ES-I3 (cell line): ENCODE results near the gene NTRK3.

Experiments used
- H3K36me3 ChIP-seq: 2 replicates; pipeline ENCODE4 v1.6.1; 2013; ENCODE audit warnings: mild to moderate bottlenecking, low read length, control low read depth, moderate library complexity; ENCODE audit not compliant: insufficient read depth
- H3K4me1 ChIP-seq: 2 replicates; pipeline ENCODE4 v1.6.1; 2013; ENCODE audit warnings: mild to moderate bottlenecking, control low read depth, low read length; ENCODE audit not compliant: insufficient read depth
- H3K9ac ChIP-seq: 2 replicates; pipeline ENCODE4 v1.6.1; 2013; ENCODE audit warnings: low read depth, mild to moderate bottlenecking, low read length, moderate library complexity
- H3K9me3 ChIP-seq: 2 replicates; pipeline ENCODE4 v1.6.1; 2013; ENCODE audit warnings: mild to moderate bottlenecking, low read length, moderate library complexity; ENCODE audit not compliant: control insufficient read depth, insufficient read depth

NTRK3 gene

DNA sequence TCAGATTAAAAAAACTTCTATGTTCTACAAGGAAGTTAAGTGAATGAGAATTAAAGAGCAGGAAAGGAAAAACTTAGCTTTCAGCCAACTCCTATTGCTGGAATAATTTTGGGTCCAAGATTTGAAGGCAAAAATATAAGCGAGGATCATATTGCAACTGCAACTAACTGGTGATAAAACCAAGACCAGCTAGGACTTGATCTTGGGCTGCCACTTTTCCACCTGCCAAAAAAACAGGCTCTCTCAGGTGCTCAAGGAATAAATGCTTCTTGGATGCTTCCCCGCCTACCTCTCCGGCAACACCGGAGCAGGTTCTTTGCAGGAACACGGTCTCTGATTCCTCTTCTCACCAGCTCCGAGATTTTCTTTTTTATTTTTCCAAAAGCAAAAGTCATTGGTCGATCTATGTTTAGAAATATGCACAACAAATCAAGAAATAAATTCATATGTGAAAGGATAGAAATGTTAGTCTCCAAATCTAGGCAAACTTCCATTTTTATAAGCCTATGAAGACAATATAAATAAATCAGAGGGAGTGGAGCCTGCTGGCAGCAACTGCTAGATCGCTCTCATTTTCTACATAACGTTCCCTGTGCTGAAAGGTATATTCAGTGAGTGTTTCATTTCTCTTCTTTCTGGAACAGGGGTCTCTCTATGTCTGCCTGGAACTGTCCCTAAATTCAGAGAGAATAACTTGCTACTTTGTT lies 241.9 kb downstream of the NTRK3 start:
- no peaks in the 10 kb centered on the region for H3K9me3 ChIP-seq
- peaks cover 5% of the 10 kb centered on the region; the same call in 1 of the 2 replicates for H3K4me1 ChIP-seq
- H3K9ac ChIP-seq: no peak overlapping the region
- H3K36me3 ChIP-seq: no peaks in the 10 kb centered on the region

DNA sequence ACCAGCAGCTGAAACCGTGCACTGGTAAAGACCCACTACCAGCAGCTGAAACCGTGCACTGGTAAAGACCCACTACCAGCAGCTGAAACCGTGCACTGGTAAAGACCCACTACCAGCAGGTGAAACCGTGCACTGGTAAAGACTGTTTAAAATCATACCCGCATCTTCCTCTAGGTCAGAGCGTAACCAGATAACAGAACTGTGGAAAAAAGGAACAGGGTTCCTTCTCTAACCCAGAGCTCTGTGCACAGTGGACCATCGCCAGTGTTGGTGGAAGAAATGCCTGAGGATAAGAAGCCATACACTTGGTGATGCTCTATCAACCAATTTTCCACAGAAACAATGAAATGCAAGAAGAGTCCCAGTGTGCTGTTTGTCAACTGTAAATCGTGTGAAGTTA lies 243.4 kb downstream of the NTRK3 start:
- no peaks in the 10 kb centered on the region for H3K9me3 ChIP-seq

DNA sequence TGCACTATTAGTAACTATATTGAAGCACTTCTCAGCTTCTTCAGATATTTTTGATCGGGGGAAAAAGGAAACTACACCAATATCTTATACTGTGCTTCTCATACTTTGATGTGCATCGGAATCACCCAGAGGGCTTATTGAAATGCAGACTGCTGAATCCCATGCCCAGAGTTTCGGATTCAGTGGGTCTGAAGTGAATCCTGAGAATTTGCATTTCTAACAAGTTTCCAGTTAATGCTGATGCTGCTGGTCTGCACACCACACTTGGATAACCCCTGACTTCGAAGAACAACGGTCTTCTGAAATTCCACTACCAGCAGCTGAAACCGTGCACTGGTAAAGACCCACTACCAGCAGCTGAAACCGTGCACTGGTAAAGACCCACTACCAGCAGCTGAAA lies 243.9 kb downstream of the NTRK3 start:
- Histone ChIP-seq H3K9ac (no peak overlapping the region), H3K9me3 (no peaks in the 10 kb centered on the region), H3K4me1 (0 out of 2 replicates have a peak, but pooled peaks cover 5% of the 10 kb centered on the region), H3K36me3 (no peaks in the 10 kb centered on the region)

More for the DNA sequence above, 243.4 kb downstream of the NTRK3 start:
- no peaks in the 10 kb centered on the region for H3K36me3 ChIP-seq
- H3K9ac ChIP-seq: no peak overlapping the region
- 0 out of 2 replicates have a peak, but pooled peaks cover 5% of the 10 kb centered on the region for H3K4me1 ChIP-seq

DNA sequence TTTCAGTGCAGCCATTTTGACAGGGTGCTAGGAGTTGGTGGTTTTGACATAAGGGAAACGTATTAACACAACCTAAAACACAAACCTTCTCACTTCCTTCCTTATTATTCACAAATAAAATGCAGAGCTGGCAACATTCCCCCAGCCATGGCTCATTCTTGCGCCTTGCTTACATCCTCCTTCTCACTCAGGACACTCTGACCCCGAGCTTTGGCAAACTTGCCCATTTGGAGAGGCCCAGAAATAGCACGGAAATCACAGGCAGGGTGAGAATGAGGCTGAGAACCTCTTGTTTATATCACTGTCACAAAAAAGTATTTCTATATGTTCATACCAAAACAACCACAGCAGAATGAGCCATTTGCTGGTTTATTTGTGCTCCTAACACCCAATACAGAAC lies 244.3 kb downstream of the NTRK3 start:
- 0 out of 2 replicates have a peak, but pooled peaks cover 5% of the 10 kb centered on the region for H3K4me1 ChIP-seq
- no peaks in the 10 kb centered on the region for H3K36me3 ChIP-seq

DNA sequence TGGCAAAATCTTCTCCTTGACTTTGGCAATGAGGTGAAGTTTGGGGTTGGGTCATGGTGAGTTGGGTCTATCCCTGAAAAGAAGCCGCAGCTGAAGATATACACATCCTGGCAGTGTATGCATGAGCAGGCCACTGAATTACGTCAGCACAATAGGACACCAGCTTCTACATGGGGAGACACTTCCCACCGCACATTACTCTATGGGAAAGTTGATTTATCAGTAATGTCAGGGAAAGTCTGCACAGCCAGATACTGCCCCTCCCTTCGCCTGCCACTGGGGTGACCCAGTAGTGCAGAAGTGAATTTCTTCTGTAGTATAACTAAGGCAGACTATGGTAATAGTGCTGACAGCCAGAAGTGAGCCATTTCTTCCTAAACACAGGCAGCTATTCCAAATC lies 245.0 kb downstream of the NTRK3 start:
- Histone ChIP-seq H3K9ac (no peak overlapping the region), H3K9me3 (no peaks in the 10 kb centered on the region)

More for the DNA sequence above, 244.3 kb downstream of the NTRK3 start:
- H3K9me3 ChIP-seq: no peaks in the 10 kb centered on the region
- no peak overlapping the region for H3K9ac ChIP-seq

DNA sequence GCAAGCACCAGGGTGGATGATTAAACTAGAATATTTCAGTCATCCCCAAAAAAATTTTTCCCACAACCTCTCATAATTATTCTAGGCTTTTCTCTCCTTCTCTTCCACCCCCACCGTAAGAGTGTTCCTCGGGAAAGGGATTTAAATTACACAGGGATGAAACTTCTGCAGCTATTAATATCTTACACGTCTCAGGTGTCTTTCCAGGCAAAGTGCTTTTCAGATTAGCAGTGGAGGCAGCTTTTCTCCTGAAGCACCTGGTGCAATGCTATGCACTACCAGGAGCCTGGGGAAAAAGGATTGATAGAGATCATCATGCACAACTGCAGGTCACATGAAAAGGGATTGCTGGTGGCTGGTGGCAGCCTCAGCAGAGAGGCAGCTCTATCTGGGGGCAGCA lies 250.4 kb downstream of the NTRK3 start:
- Histone ChIP-seq H3K4me1 (no peaks in the 10 kb centered on the region), H3K36me3 (no peaks in the 10 kb centered on the region), H3K9me3 (no peaks in the 10 kb centered on the region; the same call in 1 of the 2 replicates), H3K9ac (no peak overlapping the region)

More for the DNA sequence above, 245.0 kb downstream of the NTRK3 start:
- Histone ChIP-seq H3K36me3 (no peaks in the 10 kb centered on the region), H3K4me1 (0 out of 2 replicates have a peak, but pooled peaks cover 5% of the 10 kb centered on the region)

DNA sequence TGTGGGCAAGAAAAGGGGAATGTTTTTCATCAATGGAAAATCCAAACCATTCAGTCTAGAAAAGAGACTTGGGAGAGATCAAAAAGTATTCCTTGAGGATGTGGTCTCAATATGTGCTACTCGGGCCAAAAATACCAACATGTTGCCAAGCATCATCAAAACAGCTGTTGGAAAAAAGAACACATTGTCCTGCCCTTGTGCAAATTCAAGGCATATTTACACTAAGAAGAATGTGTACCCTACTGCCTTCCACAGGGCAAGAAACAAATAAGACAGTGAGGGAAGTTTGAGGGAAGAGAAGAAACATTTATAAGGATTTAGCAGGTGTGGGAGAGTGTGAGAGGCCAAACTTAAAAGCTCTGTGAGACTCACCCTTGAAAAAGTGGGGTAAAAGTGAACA lies 252.1 kb downstream of the NTRK3 start:
- Histone ChIP-seq H3K36me3 (no peaks in the 10 kb centered on the region), H3K9me3 (no peaks in the 10 kb centered on the region; the same call in 1 of the 2 replicates), H3K4me1 (no peaks in the 10 kb centered on the region), H3K9ac (no peak overlapping the region)

DNA sequence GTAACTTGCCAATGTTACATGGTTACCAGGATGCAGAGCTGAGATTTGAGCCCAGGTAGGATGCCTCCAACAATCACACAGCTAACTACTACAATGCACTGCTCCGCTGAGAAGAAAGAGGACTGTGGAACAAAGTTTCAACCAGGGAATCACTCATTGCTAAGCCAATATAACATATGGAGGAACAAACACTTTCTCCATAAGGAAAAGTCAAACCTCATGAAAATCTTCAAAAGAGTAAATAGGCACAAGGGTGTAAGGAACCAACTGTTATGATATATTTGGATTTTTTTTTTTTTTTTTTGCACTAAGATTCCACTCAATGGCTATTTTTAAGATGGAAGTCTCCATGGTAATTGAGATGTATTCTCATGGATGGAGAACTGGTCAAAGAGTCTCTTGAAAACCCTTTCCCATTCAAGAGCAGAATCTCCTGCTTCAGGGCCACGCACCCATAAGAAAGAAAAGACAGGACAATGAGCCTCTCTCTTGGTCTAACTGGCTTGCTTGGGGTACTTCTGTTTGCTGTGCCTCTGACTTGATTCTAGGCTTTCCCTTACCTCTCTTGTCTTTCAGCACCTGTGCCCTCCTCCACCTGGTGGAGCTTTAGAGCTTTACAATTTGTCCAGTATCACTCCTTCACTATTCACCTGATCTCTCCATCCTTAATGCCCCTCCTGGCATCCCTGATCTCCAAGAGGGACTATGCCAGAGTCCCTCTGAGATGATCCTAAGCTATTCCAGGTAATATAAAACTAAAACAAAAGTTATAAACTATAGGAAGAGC lies 252.8 kb downstream of the NTRK3 start:
- Histone ChIP-seq H3K9ac (no peak overlapping the region), H3K36me3 (no peaks in the 10 kb centered on the region), H3K9me3 (no peaks in the 10 kb centered on the region; the same call in 1 of the 2 replicates), H3K4me1 (no peaks in the 10 kb centered on the region)

DNA sequence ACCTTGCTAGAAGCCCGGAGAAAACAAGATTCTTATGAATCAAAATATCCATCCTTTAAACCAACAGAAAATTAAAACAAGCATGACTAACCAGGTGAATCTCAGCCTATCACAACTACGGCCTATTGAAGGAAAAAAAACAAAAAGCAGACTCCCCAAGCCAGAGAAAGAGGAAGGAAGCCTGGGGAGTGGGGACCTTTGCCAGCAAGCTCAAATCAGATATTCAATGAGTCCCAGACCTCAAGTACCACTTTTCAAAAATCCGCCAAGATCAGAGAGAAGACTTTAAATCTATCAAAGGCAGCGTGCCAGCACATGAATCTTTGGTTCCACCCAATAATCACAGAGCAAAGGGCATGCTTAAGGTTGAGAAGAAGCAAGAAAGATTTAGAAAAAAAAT lies 253.8 kb downstream of the NTRK3 start:
- Histone ChIP-seq H3K9me3 (no peaks in the 10 kb centered on the region; the same call in 1 of the 2 replicates), H3K36me3 (no peaks in the 10 kb centered on the region), H3K9ac (no peak overlapping the region), H3K4me1 (no peaks in the 10 kb centered on the region)

DNA sequence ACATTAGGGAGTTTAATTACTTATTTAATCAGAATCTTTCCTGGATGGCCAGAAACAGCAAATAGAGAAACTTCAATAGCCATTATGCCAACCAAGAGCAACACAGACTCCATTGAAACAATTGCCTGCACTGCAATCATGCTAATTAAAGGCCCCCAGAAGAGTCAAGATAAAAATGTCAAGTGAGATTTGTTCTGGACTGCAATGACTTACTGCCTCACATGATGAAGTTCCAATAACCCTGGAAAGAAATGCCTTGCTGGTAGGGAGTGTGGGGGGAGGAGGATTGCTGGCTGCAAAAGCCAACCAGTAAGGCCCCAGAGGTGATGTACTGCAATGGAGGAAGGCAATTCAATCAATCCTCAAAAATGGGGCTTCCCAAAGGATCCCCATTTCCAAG lies 257.9 kb downstream of the NTRK3 start:
- no peaks in the 10 kb centered on the region for H3K4me1 ChIP-seq
- H3K9me3 ChIP-seq: no peaks in the 10 kb centered on the region; the same call in 1 of the 2 replicates
- no peaks in the 10 kb centered on the region for H3K36me3 ChIP-seq
- H3K9ac ChIP-seq: no peak overlapping the region

DNA sequence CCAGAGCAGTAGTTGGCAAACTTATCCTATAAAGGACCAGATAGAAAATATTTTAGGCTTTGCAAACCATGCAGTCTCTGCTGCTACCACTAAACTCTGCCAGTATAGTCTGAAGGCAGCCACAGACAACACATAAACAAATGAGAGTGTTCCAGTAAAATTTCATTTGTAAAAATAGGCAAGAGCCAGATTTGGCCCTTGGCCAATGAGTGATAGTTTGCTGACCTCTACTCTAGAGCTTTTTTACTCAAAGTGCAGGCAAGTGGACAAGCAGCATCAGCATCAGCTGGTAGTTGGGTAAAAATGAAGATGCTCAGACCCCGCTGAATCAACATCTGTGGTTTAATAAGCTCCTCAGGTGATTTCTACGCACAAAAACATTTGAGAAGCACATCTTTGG lies 269.8 kb downstream of the NTRK3 start:
- Histone ChIP-seq H3K36me3 (no peaks in the 10 kb centered on the region), H3K4me1 (no peaks in the 10 kb centered on the region), H3K9ac (no peak overlapping the region), H3K9me3 (no peaks in the 10 kb centered on the region)

DNA sequence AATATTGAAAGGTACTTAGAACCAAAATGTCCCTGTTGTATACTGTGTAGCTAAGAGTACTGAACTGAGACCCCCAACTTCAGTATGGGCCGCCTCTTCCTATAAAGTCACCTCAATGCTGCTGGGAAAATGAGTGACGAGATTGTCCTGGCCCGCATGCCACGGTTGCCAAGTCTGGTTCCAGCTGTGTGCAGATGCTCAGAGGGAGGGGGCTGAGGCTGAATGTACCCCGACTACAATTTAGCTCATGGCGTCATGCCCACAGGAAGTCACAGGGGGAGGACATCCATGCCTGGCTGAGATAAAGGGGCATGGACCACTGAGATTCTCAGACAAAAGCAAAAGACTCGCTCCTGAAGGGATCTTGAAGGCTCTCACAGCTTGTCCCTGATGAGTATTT lies 271.1 kb downstream of the NTRK3 start:
- no peak overlapping the region for H3K9ac ChIP-seq
- H3K9me3 ChIP-seq: no peaks in the 10 kb centered on the region
- no peaks in the 10 kb centered on the region for H3K36me3 ChIP-seq
- H3K4me1 ChIP-seq: no peaks in the 10 kb centered on the region

DNA sequence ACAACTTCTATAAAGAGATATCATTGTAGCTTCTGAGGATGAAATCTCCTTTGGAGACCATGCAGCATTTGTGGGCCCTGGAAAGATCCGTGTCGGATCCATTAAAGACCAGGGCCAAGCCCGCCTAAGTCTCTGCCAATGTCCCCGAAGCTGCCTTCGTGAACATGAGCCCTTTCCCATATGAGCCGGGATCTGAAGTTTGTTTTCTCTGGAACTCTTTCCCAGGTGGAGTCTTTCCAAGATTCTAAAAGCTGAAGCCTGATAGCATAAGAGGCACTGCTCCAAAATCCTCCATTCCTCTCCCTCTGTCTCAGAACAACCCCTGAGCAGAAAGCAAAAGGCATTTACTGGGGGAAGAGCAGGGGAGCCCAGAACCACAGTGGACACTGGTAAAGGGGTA lies 274.6 kb downstream of the NTRK3 start:
- no peak overlapping the region for H3K9ac ChIP-seq
- H3K36me3 ChIP-seq: no peaks in the 10 kb centered on the region
- H3K4me1 ChIP-seq: no peaks in the 10 kb centered on the region
- H3K9me3 ChIP-seq: no peaks in the 10 kb centered on the region

DNA sequence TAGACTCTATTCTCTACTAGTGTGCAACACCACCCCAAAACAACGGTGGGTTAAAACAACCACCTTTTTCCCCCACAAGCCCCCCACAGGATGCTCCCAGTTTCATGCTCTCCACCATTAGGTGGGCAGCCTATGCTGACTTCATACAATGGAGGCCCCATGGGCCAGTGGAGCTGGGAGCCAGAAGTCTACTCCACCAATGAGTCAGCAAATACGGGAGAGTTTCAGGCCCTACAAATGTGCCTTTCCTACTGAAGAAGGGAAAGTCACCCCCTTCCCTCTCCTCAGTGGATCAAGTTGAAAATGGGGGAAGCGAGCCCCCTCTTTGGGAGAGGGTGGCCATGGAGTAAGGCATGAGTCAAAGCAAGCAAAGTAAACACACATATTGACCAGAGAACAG lies 278.6 kb downstream of the NTRK3 start:
- no peaks in the 10 kb centered on the region for H3K36me3 ChIP-seq
- H3K9me3 ChIP-seq: no peaks in the 10 kb centered on the region
- no peaks in the 10 kb centered on the region for H3K4me1 ChIP-seq
- H3K9ac ChIP-seq: no peak overlapping the region

DNA sequence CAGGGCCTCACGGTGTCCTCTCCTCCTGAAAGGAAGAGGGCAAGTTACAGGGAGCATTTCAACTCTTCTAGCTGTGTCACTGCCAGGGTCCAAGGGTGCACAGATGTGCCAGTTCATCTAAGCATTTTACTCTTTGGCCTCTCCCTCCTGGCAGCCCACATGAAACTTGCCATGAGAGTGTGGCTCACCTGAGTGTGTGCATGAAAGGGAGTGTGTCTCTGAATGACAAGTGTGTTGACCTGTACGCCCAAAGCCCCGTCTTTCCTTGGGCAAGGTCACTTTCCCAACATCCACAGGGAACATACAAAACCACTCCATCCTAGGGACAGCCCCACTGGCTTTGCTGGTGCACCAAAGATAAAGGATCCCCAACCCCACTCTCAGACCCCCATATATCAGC lies 280.0 kb downstream of the NTRK3 start:
- H3K36me3 ChIP-seq: no peaks in the 10 kb centered on the region
- H3K4me1 ChIP-seq: no peaks in the 10 kb centered on the region
- H3K9me3 ChIP-seq: no peaks in the 10 kb centered on the region
- no peak overlapping the region for H3K9ac ChIP-seq
